Fibroblast of the aortic adventitia (primary cell): ENCODE data around the gene RNU6-9. TPM values are rescaled to one million over a fixed set of nuclear protein-coding genes. Genes with fewer than 3 reads are reported as not detected.
A peak's percentile ranks its signal among the peaks of the same experiment; 100 is the strongest.

Experiments used
- DNase-seq: peaks from one replicate; pipeline ENCODE4 v3.0.0-alpha.2; 2010; ENCODE audit warnings: low read depth
- H3K4me3 ChIP-seq: 2 replicates; pipeline ENCODE4 v1.5.1; 2011; ENCODE audit warnings: low read depth, mild to moderate bottlenecking, control low read depth, low read length, moderate library complexity
- total RNA-seq: library from RNA; depleted of rRNA; stranded (reverse); fragments of >200 nt; gene quantifications from 2 replicates; pipeline ENCODE4 v1.2.3, GENCODE V29; 2012; ENCODE audit warnings: low replicate concordance
- TF ChIP-seq, protein P1 (sequence below): IDR thresholded peaks from 2 replicates; pipeline ENCODE4 v1.5.1; 2011; ENCODE audit warnings: mild to moderate bottlenecking, low read length, control low read depth, inconsistent platforms; ENCODE audit not compliant: insufficient read depth

RNU6-9 gene
- total RNA-seq, 1 donor, result not detected

GRCh38 chr19:938233-938923 is 45.1 kb downstream of the RNU6-9 start:
- TF ChIP-seq, protein P1, sequence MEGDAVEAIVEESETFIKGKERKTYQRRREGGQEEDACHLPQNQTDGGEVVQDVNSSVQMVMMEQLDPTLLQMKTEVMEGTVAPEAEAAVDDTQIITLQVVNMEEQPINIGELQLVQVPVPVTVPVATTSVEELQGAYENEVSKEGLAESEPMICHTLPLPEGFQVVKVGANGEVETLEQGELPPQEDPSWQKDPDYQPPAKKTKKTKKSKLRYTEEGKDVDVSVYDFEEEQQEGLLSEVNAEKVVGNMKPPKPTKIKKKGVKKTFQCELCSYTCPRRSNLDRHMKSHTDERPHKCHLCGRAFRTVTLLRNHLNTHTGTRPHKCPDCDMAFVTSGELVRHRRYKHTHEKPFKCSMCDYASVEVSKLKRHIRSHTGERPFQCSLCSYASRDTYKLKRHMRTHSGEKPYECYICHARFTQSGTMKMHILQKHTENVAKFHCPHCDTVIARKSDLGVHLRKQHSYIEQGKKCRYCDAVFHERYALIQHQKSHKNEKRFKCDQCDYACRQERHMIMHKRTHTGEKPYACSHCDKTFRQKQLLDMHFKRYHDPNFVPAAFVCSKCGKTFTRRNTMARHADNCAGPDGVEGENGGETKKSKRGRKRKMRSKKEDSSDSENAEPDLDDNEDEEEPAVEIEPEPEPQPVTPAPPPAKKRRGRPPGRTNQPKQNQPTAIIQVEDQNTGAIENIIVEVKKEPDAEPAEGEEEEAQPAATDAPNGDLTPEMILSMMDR, result no peak

GRCh38 chr19:939439-939838 is 46.2 kb downstream of the RNU6-9 start:
- H3K4me3 ChIP-seq, result no peak overlapping the region
- DNase-seq, result no peak
- TF ChIP-seq, protein P1, result no peak

More at GRCh38 chr19:938233-938923, 45.1 kb downstream of the RNU6-9 start:
- no peak overlapping the region for H3K4me3 ChIP-seq
- DNase-seq, result no peak

DNA sequence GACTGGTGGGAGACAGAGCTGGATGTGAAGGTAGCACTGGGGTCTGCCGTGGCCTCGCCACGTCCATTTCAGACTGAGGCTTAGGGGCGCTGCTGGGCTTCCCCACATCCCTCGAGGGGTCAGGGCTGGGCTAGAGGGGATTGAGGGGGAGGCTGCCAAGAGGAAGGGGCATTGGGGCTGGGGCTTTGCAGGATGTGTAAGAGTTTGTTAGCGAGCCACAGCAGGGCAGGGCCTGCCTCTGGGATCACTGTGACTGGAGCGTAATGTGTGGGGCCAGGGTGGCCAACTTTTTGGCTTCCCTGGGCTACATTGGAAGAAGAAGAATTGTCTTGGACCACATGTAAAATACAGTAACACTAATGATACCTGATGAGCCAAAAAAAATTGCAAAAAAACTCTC is 46.6 kb downstream of the RNU6-9 start:
- H3K4me3 ChIP-seq, result no peak overlapping the region
- no peak for DNase-seq
- TF ChIP-seq, protein P1, result no peak

DNA sequence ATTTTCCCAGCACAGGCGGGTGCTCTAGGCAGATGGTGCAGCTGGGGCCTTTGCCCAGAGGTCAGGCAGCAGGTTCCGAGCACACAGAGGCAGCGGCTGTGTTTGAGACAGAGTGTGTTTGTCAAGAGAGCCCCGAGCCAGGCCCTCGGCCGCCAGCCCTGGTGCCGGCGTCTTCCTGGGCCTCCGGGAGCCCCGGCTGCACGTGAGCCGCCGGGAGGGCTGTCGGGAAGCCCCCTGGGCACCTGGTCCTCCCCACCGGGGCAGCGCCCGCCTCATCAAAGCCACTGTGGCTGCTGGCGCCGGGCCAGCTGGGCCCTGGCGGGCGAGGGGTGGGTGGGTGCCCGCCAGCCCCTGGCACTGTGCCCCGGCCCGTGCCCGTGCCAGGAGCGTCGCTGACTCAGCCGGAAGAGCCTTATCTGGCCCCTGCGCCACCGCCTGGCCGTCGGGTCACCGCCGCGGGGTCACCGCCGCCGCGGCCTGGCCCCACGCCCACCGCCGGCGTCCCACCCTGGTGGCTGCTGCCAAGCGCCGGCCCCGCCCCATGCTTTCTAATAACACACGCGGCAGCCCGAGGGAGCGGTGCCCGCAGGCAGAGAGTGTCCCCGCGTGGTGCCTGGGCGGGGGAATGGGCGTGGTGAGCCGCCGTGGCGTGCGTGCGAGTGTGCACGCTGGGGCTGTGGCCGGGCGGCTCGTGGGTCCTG is 47.5 kb downstream of the RNU6-9 start:
- H3K4me3 ChIP-seq, result peak overlapping the region; percentile 42
- DNase-seq, result peak; percentile 83
- TF ChIP-seq, protein P1, result no peak

GRCh38 chr19:941292-942132 is 48.2 kb downstream of the RNU6-9 start:
- TF ChIP-seq, protein P1, result no peak

GRCh38 chr19:942133-942645 is 48.9 kb downstream of the RNU6-9 start:
- no peak overlapping the region for H3K4me3 ChIP-seq
- TF ChIP-seq, protein P1, result no peak
- no peak for DNase-seq

More at GRCh38 chr19:941292-942132, 48.2 kb downstream of the RNU6-9 start:
- H3K4me3 ChIP-seq, result peak overlapping the region; percentile 42
- DNase-seq, result no peak
